Lung (tissue), 12 donors: Measurements from ENCODE around the gene C16orf86. TPM values are rescaled to one million over a fixed set of nuclear protein-coding genes. Genes with fewer than 3 reads are reported as not detected.

Experiments
- ATAC-seq: fragments of 200-7000 bp; cut with Tn5 transposase; one replicate; pipeline ENCODE4 v1.9.1; 2020; ENCODE audit warnings: moderate number of reproducible peaks; ENCODE audit not compliant: insufficient read depth, low FRiP score
- DNase-seq, 3 donors: peaks; one replicate each; pipeline ENCODE4 v3.0.0-alpha.2; 2013 to 2017
- H3K27ac ChIP-seq, 2 donors: one replicate each; pipeline ENCODE4 v1.5.1; 2013; ENCODE audit warnings: mild to moderate bottlenecking in 2 of 2, moderate library complexity in 2 of 2, control low read depth in 1 of 2, inconsistent platforms in 1 of 2, low read depth in 1 of 2, low read length in 1 of 2
- H3K27me3 ChIP-seq, 3 donors: one replicate each; pipeline ENCODE4 v1.5.1; 2013; ENCODE audit warnings: low read length in 2 of 3; ENCODE audit not compliant: control insufficient read depth in 3 of 3, insufficient read depth in 3 of 3
- H3K36me3 ChIP-seq, 4 donors: one replicate each; pipeline ENCODE4 v1.5.1; 2013; ENCODE audit warnings: low read length in 4 of 4, mild to moderate bottlenecking in 1 of 4, moderate library complexity in 1 of 4; ENCODE audit not compliant: control insufficient read depth in 4 of 4, insufficient read depth in 4 of 4
- H3K4me1 ChIP-seq, 5 donors: one replicate each; pipeline ENCODE4 v1.5.1; 2013; ENCODE audit warnings: low read length in 5 of 5, mild to moderate bottlenecking in 2 of 5, moderate library complexity in 1 of 5; ENCODE audit not compliant: control insufficient read depth in 5 of 5, insufficient read depth in 5 of 5
- H3K4me3 ChIP-seq: one replicate; pipeline ENCODE4 v1.5.1; 2013; ENCODE audit warnings: mild to moderate bottlenecking, control low read depth, moderate library complexity
- H3K9ac ChIP-seq, 2 donors: one replicate each; pipeline ENCODE4 v1.5.1; 2013; ENCODE audit warnings: low read length in 2 of 2, control low read depth in 1 of 2; ENCODE audit not compliant: insufficient read depth in 1 of 2
- H3K9me3 ChIP-seq, 4 donors: one replicate each; pipeline ENCODE4 v1.5.1; 2013; ENCODE audit warnings: low read length in 3 of 4, mild to moderate bottlenecking in 1 of 4, moderate library complexity in 1 of 4; ENCODE audit not compliant: control insufficient read depth in 4 of 4, insufficient read depth in 3 of 4
- CTCF ChIP-seq: IDR thresholded peaks from 2 replicates; pipeline ENCODE4 v1.5.1; 2012; ENCODE audit warnings: mild to moderate bottlenecking; ENCODE audit errors: control extremely low read depth, extremely low read depth
- WGBS, 2 donors: extraction: QIAGEN DNeasy Blood & Tissue Kit; methylation state at CpG; one replicate each; pipeline ENCODE4 v1.1.7; 2013; 5-methylcytosine and 5-hydroxymethylcytosine counted together
- polyA plus RNA-seq, 2 donors: library from polyadenylated mRNA; stranded (reverse); fragments of 200-250 nt; gene quantifications; one replicate each; pipeline ENCODE4 v1.2.1, GENCODE V29; 2013
- total RNA-seq, 2 donors: library from RNA; depleted of rRNA in 1 of 2; stranded (reverse); fragments of >200 nt in 1 of 2; gene quantifications; one replicate each; pipeline ENCODE4 v1.2.1, GENCODE V29; 2014 to 2021
- donor health status: control.
- donor health status: control.
- donor health status: Bipolar disorder and iron deficiency.
- donor health status: healthy.
- donor health status: DM: yes; HTN: yes; CAD: no.

Gene C16orf86
- total and polyA plus RNA-seq, 4 donors = 3.7 to 6.4 (median 5.2) TPM

- no peak for ATAC-seq
- 65 to 82% methylated on average over 4 of the region's 4 CpGs for WGBS, 2 donors
These were observed 31.0 kb downstream of the C16orf86 start for GRCh38 chr16:67697422-67698185.

DNA sequence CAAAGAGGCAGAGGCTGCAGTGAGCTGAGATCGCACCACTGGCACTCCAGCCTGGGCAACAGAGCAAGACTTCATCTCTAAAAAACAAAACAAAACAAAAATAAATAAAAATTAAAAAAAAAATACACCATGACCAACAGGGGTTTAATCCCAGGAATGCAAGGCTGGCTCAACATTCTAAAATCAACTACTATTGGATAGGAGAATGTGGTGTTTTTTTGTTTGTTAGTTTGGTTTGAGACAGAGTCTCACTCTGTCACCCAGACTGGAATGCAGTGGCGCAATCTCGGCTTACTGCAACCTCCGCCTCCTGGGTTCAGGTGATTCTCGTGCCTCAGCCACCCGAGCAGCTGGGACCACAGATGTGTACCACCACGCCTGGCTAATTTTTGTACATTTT is 32.7 kb downstream of the C16orf86 start:
- Histone ChIP-seq H3K36me3 (peaks cover 0 to 8% (median 2%) of the 10 kb centered on the region in 4 donors), H3K9me3 (no peaks in the 10 kb centered on the region), H3K27me3 (no peaks in the 10 kb centered on the region), H3K27ac (no peak overlapping the region), H3K4me1 (peaks cover 0 to 2% (median 0%) of the 10 kb centered on the region in 5 donors), H3K9ac (no peak overlapping the region), H3K4me3 (no peak overlapping the region)
- 94 to 97% methylated on average over 7 of the region's 7 CpGs for WGBS, 2 donors
- ATAC-seq = no peak
- no peak for TF ChIP-seq CTCF
- no peak for DNase-seq

More at GRCh38 chr16:67697422-67698185, 31.0 kb downstream of the C16orf86 start:
- Histone ChIP-seq H3K9ac (no peak overlapping the region), H3K4me1 (no peaks in the 10 kb centered on the region), H3K36me3 (peaks cover 0 to 8% (median 2%) of the 10 kb centered on the region in 4 donors), H3K4me3 (no peak overlapping the region), H3K27ac (no peak overlapping the region), H3K9me3 (no peaks in the 10 kb centered on the region), H3K27me3 (no peaks in the 10 kb centered on the region)
- TF ChIP-seq CTCF = no peak
- DNase-seq = no peak

GRCh38 chr16:67701420-67701819 is 34.8 kb downstream of the C16orf86 start:
- Histone ChIP-seq H3K4me1 (peaks cover 0 to 5% (median 0%) of the 10 kb centered on the region in 5 donors), H3K9me3 (no peaks in the 10 kb centered on the region), H3K36me3 (peaks cover 0 to 8% (median 2%) of the 10 kb centered on the region in 4 donors), H3K9ac (no peak overlapping the region), H3K27ac (no peak overlapping the region), H3K4me3 (no peak overlapping the region), H3K27me3 (no peaks in the 10 kb centered on the region)
- ATAC-seq = no peak
- no peak for DNase-seq
- 93 to 100% methylated on average over 1 of the region's 1 CpG for WGBS, 2 donors
- TF ChIP-seq CTCF = no peak
